Right lobe of liver (tissue), 6 donors: ENCODE measurements around the gene RLF. TPM values are rescaled to one million over a fixed set of nuclear protein-coding genes. Genes with fewer than 3 reads are reported as not detected.

ENCODE experiments used
- ATAC-seq, 4 donors: fragments of 200-7000 bp; cut with Tn5 transposase; one replicate each; pipeline ENCODE4 v1.9.1; 2020; ENCODE audit warnings: mild to moderate bottlenecking in 4 of 4, moderate library complexity in 4 of 4
- DNase-seq, 3 donors: peaks; one replicate each; pipeline ENCODE4 v3.0.0-alpha.2; 2020
- H3K27ac ChIP-seq, 3 donors: fragments of 200-600 bp; one replicate each; pipeline ENCODE4 v1.8.0; 2022
- H3K27me3 ChIP-seq, 2 donors: fragments of 200-600 bp; one replicate each; pipeline ENCODE4 v1.8.0; 2022
- H3K36me3 ChIP-seq, 4 donors: fragments of 200-600 bp; sonication (generic) in 1 of 4; one replicate each; pipeline versions ENCODE4 v1.5.1 to v1.8.0; 2017 to 2022; ENCODE audit warnings: control low read depth in 1 of 4
- H3K4me1 ChIP-seq, 4 donors: fragments of 200-600 bp; sonication (generic) in 1 of 4; one replicate each; pipeline versions ENCODE4 v1.5.1 to v1.8.0; 2017 to 2022; ENCODE audit warnings: control low read depth in 1 of 4
- H3K4me3 ChIP-seq, 3 donors: fragments of 200-600 bp; one replicate each; pipeline ENCODE4 v1.8.0; 2022
- H3K9me3 ChIP-seq, 4 donors: fragments of 200-600 bp; sonication (generic) in 1 of 4; one replicate each; pipeline versions ENCODE4 v1.5.1 to v1.8.0; 2017 to 2022; ENCODE audit warnings: control low read depth in 1 of 4
- CTCF ChIP-seq, 4 donors: fragments of 200-600 bp in 3 of 4; fragments of 450-650 bp in 1 of 4; IDR thresholded peaks; one replicate each; pipeline versions ENCODE4 v1.5.1 to v1.8.0; 2016 to 2022; ENCODE audit warnings: antibody characterized with exemption in 4 of 4, mild to moderate bottlenecking in 2 of 4
- POLR2A ChIP-seq: fragments of 450-650 bp; IDR thresholded peaks from one replicate; pipeline ENCODE4 v1.6.1; 2017; ENCODE audit warnings: antibody characterized with exemption, mild to moderate bottlenecking
- WGBS: methylation state at CpG from one replicate; pipeline ENCODE4 v1.1.6; 2018; ENCODE audit warnings: low coverage, low lambda C conversion rate; ENCODE audit not compliant: insufficient coverage; ENCODE audit errors: missing lambda C conversion rate; 5-methylcytosine and 5-hydroxymethylcytosine counted together
- intact Hi-C, 2 donors: fragments of 100-400 bp; cut with DNase I; formaldehyde crosslinking; loops; one replicate each; pipeline versions ENCODE4 v1.11.2 to v1.14.1; 2022
- total RNA-seq, 6 experiments: library from RNA; depleted of rRNA in 2 of 6; stranded (reverse); fragments of >200 nt in 2 of 6; fragmentation: NEBNext Ultra II Directional in 3 of 6; extraction: Animal tissue kit (Norgen Biotek cat#: 25700) in 3 of 6; gene quantifications; one replicate each; pipeline versions ENCODE4 v1.1.0 to v1.2.4, GENCODE V29; 2016 to 2023
- donor health status: DM: no; HTN: yes; CAD: no.
- donor health status: DM: no; HTN: no; CAD: no.
- donor health status: DM: no; HTN: no; CAD: no.
- donor health status: DM: no; HTN: yes; CAD: no.
- donor health status: DM: no; HTN: yes; CAD: no.

Gene RLF
- total RNA-seq, 6 experiments from 2014 or later: 4.6 to 12.3 (median 6.0) TPM

- Histone ChIP-seq H3K9me3 (no peaks in the 10 kb centered on the region), H3K4me1 (no peaks in the 10 kb centered on the region), H3K27ac (no peak overlapping the region), H3K27me3 (no peaks in the 10 kb centered on the region), H3K36me3 (no peaks in the 10 kb centered on the region), H3K4me3 (no peak overlapping the region)
- intact Hi-C loops: no loop called here
- DNase-seq (no peak), ATAC-seq (peak; percentile 70 to 82 (median 74))
- peak; percentile 59 to 78 (median 72) for TF ChIP-seq CTCF (IDR thresholded peaks at IDR 0.05)
- no peak for TF ChIP-seq POLR2A
- 0% methylated on average over 2 of the region's 2 CpGs for whole genome bisulfite sequencing
Observed at GRCh38 chr1:40153073-40153770, 8.0 kb upstream of the RLF start.

- ATAC-seq (no peak), DNase-seq (no peak)
- Histone ChIP-seq H3K4me1 (no peaks in the 10 kb centered on the region), H3K27me3 (no peaks in the 10 kb centered on the region), H3K36me3 (no peaks in the 10 kb centered on the region), H3K4me3 (no peak overlapping the region), H3K9me3 (no peaks in the 10 kb centered on the region), H3K27ac (no peak overlapping the region)
- no peak for TF ChIP-seq CTCF (IDR thresholded peaks at IDR 0.05)
- no peak for TF ChIP-seq POLR2A
- 68% methylated on average over 3 of the region's 3 CpGs for WGBS
- intact Hi-C loops: no loop called here
Observed at GRCh38 chr1:40155135-40155534, 6.1 kb upstream of the RLF start.

- no peaks in the 10 kb centered on the region for H3K27me3 ChIP-seq
- H3K27ac ChIP-seq: no peak overlapping the region
- H3K36me3 ChIP-seq: no peaks in the 10 kb centered on the region
- no peak for DNase-seq
- no peaks in the 10 kb centered on the region for H3K9me3 ChIP-seq
- ATAC-seq: no peak
- WGBS: 28% methylated on average over 3 of the region's 3 CpGs
- no peak for TF ChIP-seq CTCF (IDR thresholded peaks at IDR 0.05)
- no peak for TF ChIP-seq POLR2A
- no peak overlapping the region for H3K4me3 ChIP-seq
- intact Hi-C loops: no loop called here
- H3K4me1 ChIP-seq: no peaks in the 10 kb centered on the region
Observed at GRCh38 chr1:40155910-40156309, 5.3 kb upstream of the RLF start.

GRCh38 chr1:40160806-40161124 lies 422 bp upstream of the RLF start:
- no peaks in the 10 kb centered on the region for H3K9me3 ChIP-seq
- H3K4me1 ChIP-seq: peaks cover 0 to 28% (median 6%) of the 10 kb centered on the region in 4 donors
- WGBS: 32% methylated on average over 7 of the region's 7 CpGs
- intact Hi-C loops: no loop called here
- TF ChIP-seq CTCF (IDR thresholded peaks at IDR 0.05) (no peak), POLR2A (no peak)
- H3K4me3 ChIP-seq: peak overlapping the region; percentile 70 to 96 (median 94)
- DNase-seq (no peak), ATAC-seq (no peak)
- H3K27ac ChIP-seq: peak overlapping the region; percentile 89 to 95 (median 95)
- H3K27me3 ChIP-seq: no peaks in the 10 kb centered on the region
- no peaks in the 10 kb centered on the region for H3K36me3 ChIP-seq
